ENCODE measurements around the gene GNB1L. TPM values are rescaled to one million over a fixed set of nuclear protein-coding genes. Genes with fewer than 3 reads are reported as not detected.

Gene GNB1L
- total RNA-seq, 4 donors from 2014 or later, result 4.3 to 7.6 (median 6.1) TPM

- DNase-seq (ENCODE audit: low spot score) (no peak), ATAC-seq (ENCODE audit: low FRiP score) (no peak)
- TF ChIP-seq, protein P1, sequence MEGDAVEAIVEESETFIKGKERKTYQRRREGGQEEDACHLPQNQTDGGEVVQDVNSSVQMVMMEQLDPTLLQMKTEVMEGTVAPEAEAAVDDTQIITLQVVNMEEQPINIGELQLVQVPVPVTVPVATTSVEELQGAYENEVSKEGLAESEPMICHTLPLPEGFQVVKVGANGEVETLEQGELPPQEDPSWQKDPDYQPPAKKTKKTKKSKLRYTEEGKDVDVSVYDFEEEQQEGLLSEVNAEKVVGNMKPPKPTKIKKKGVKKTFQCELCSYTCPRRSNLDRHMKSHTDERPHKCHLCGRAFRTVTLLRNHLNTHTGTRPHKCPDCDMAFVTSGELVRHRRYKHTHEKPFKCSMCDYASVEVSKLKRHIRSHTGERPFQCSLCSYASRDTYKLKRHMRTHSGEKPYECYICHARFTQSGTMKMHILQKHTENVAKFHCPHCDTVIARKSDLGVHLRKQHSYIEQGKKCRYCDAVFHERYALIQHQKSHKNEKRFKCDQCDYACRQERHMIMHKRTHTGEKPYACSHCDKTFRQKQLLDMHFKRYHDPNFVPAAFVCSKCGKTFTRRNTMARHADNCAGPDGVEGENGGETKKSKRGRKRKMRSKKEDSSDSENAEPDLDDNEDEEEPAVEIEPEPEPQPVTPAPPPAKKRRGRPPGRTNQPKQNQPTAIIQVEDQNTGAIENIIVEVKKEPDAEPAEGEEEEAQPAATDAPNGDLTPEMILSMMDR (IDR thresholded peaks at IDR 0.05), result no peak
These were observed 9.5 kb downstream of the GNB1L start for GRCh38 chr22:19845054-19845722.

DNA sequence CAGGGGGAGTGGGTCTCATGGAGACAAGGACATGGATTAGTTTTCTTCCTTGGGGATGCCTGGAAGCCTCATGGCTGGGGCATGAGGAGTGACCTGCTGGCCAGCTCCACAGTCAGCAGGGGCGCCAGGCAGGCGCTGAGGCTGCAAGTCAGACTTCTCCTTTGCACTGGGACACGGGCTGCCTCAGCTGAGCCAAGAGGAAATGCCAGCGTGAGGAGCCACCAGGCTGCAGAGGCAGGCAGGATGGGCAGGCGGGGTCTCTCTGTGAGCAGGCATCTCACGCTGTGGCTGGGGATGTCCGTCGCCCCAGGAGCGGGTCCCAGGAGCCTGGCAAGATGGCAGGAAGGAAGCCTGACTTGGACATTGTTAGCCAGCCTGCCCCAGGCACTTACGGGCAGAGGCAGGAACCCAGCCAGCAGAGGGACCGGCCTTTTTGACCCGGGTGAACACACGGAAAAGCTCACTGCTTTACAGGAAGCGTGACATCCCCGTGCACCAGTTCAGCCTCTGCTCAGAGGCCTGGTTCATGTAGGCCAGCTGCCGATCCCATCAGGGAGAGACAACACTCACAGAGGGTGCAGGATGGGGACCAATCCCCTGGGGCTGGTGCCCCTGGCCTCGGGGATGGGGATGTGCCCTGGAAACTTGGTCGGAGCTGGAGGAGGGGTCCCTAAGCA is 10.2 kb downstream of the GNB1L start:
- DNase-seq (ENCODE audit: low spot score) (no peak), ATAC-seq (ENCODE audit: low FRiP score) (peak; percentile 40)
- TF ChIP-seq, protein P1 (IDR thresholded peaks at IDR 0.05), result no peak

- ATAC-seq (ENCODE audit: low FRiP score) (no peak), DNase-seq (ENCODE audit: low spot score) (no peak)
- TF ChIP-seq, protein P1 (IDR thresholded peaks at IDR 0.05), result no peak
These were observed 10.8 kb downstream of the GNB1L start for GRCh38 chr22:19843857-19844376.

- DNase-seq (ENCODE audit: low spot score) (no peak), ATAC-seq (ENCODE audit: low FRiP score) (no peak)
- TF ChIP-seq, protein P1 (IDR thresholded peaks at IDR 0.05), result no peak
These were observed 11.4 kb downstream of the GNB1L start for GRCh38 chr22:19843107-19843856.

DNA sequence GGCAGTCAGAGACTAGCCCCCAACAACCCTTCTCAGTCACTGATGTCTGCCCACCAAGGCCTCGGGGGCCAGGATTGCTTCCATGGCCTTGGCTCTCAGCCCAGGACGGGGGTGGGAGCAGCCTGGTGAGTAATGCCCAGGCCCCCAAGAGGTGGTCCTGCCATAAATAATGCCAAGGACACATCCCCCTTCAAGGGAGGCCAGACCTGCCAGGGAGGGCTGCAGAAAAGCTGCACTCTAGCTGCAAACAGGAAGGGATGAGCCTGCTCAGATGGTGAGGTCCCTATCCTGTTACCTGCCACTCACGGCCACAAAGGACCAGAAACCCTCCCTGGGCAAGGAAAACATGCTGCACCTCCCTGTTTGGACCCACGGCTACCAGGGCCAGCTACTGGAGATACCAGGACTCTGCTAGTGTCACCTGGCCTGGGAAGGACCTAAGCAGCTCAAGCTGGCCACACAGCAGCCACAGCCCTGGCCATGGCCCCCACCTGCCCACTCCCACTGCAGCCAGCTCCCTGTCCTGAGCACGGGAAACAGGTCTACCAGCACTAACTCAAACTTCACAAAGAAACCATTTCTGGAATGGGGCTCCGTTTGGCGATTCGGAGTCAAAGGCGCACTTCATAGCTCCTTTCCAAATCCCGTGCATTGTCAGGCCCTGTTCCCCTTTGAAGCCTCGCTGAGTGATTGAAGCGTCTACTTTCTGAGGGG is 12.1 kb downstream of the GNB1L start:
- TF ChIP-seq, protein P1 (IDR thresholded peaks at IDR 0.05), result no peak
- ATAC-seq (ENCODE audit: low FRiP score), result no peak
- no peak for DNase-seq (ENCODE audit: low spot score)

GRCh38 chr22:19841641-19842392 is 12.9 kb downstream of the GNB1L start:
- TF ChIP-seq, protein P1 (IDR thresholded peaks at IDR 0.05), result no peak
- ATAC-seq (ENCODE audit: low FRiP score) (no peak), DNase-seq (ENCODE audit: low spot score) (no peak)
